HG03460 (cell line): ENCODE data around the gene FRYL.
"Not testable (repeated sequence)": the region's sequence is repeated elsewhere in the genome, so short reads cannot be mapped to it uniquely, and the experiment has no call there.

Source experiments
- ATAC-seq: cut with Tn5 transposase; IDR thresholded peaks from one replicate; pipeline ENCODE4 v1.9.1; 2021; ENCODE audit not compliant: unreplicated experiment

Gene FRYL

GRCh38 chr4:48451656-48452055 is 328.4 kb downstream of the FRYL start:
- not testable (repeated sequence) for ATAC-seq

- no peak for ATAC-seq
Observed at GRCh38 chr4:48450740-48451139, 329.3 kb downstream of the FRYL start.

GRCh38 chr4:48449151-48449550 is 330.9 kb downstream of the FRYL start:
- no peak for ATAC-seq
